H1 (cell line): ENCODE results near the gene F8. TPM values are rescaled to one million over a fixed set of nuclear protein-coding genes. Genes with fewer than 3 reads are reported as not detected.

Source experiments
- CHD7 ChIP-seq: fragments of 300-600 bp; sonication (generic); IDR thresholded peaks from 2 replicates; pipeline ENCODE4 v1.7.1; 2012; ENCODE audit warnings: low read length, moderate library complexity, mild to moderate bottlenecking, inconsistent platforms; ENCODE audit not compliant: insufficient replicate concordance
- CREB1 ChIP-seq: IDR thresholded peaks from 2 replicates; pipeline ENCODE4 v1.6.1; 2012; ENCODE audit warnings: inconsistent platforms
- GTF2F1 ChIP-seq: IDR thresholded peaks from 2 replicates; pipeline ENCODE4 v1.6.1; 2012; ENCODE audit warnings: low read depth, low read length, improper control_type of control experiment, borderline replicate concordance
- KDM4A ChIP-seq: IDR thresholded peaks from one replicate; pipeline ENCODE4 v1.7.1; 2012; ENCODE audit warnings: low read depth, mild to moderate bottlenecking, moderate library complexity, low read length, inconsistent platforms; ENCODE audit not compliant: severe bottlenecking
- POU5F1 ChIP-seq: IDR thresholded peaks from 2 replicates; pipeline ENCODE4 v1.6.1; 2011; ENCODE audit warnings: low read depth, mild to moderate bottlenecking, low read length, moderate library complexity
- RBBP5 ChIP-seq: IDR thresholded peaks from 2 replicates; pipeline ENCODE4 v1.7.1; 2012; ENCODE audit warnings: low read depth, mild to moderate bottlenecking, inconsistent platforms, low read length, moderate library complexity, borderline replicate concordance
- RNF2 ChIP-seq: fragments of 200-900, 300-1000 bp; sonication (generic); IDR thresholded peaks from 2 replicates; pipeline ENCODE4 v1.7.1; 2016; ENCODE audit warnings: borderline replicate concordance, low read depth, mild to moderate bottlenecking, antibody characterized with exemption, low read length; ENCODE audit not compliant: poor library complexity, severe bottlenecking; ENCODE audit errors: missing control alignments
- SIN3A ChIP-seq, 2 experiments: IDR thresholded peaks in 1 of 2; conservative IDR thresholded peaks in 1 of 2; 2 replicates each; pipeline ENCODE4 v1.6.1; 2011 to 2012; ENCODE audit warnings: low read length in 2 of 2, improper control_type of control experiment in 1 of 2, low read depth in 1 of 2, mild to moderate bottlenecking in 1 of 2
- SP1 ChIP-seq: IDR thresholded peaks from 2 replicates; pipeline ENCODE4 v1.6.1; 2011; ENCODE audit warnings: low read depth, low read length
- YY1 ChIP-seq: IDR thresholded peaks from 2 replicates; pipeline ENCODE4 v1.6.1; 2011; ENCODE audit warnings: low read depth, mild to moderate bottlenecking, low read length
- ZNF274 ChIP-seq: IDR thresholded peaks from 2 replicates; pipeline ENCODE4 v1.7.0; 2012; ENCODE audit warnings: low read length, borderline replicate concordance; ENCODE audit errors: extremely low read depth
- polyA plus RNA-seq, 7 experiments: library from polyadenylated mRNA; depleted of rRNA in 3 of 7; stranded (reverse) in 5 of 7; unstranded in 2 of 7; fragments of >200 nt in 5 of 7; fragments of 200-250 nt in 2 of 7; gene quantifications; 1 replicate in 5 of 7; 2 replicates in 1 of 7; 4 replicates in 1 of 7; pipeline versions ENCODE4 v1.2.1 to v1.2.3, GENCODE V29; 2011 to 2013; ENCODE audit warnings: missing spikeins in 2 of 7, mixed read lengths in 2 of 7
- total RNA-seq: library from RNA; stranded (reverse); fragmentation: NEBNext Ultra II Directional; extraction: Animal tissue kit (Norgen Biotek cat#: 25700); gene quantifications from 2 replicates; pipeline ENCODE4 v1.2.1, GENCODE V29; 2021

Gene F8
- total and polyA plus RNA-seq, 2 of the 8 experiments (the other 6 are each of a cell fraction or from before 2014, with no cell fraction given): 1.1 to 2.6 TPM

DNA sequence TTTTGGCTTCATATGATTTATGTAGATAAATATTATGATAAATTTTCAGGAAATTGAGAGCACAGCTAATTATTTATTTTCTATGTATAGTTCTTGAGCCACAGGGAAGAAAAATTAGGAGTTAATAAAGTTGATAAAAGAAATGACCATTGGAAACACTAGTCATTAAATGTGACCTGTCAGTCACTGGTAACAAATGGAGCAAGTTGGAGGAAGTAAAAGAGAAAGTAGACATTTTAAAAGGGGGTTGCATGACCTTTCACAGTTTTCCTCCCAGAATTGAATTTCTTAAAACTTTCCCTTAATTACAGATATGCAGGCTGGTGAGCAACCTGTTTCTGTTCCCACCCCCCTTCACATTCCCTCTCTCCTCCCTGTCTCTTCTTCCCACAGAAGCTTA is 193.4 kb downstream of the F8 start (continued):
- TF ChIP-seq CHD7 (no peak), ZNF274 (no peak), KDM4A (no peak), SP1 (no peak), GTF2F1 (no peak), RNF2 (no peak), SIN3A (conservative IDR thresholded peaks at IDR 0.05 in 1 of 2, IDR thresholded peaks at IDR 0.05 in 1 of 2; ENCODE audit: low read depth in 1 of 2, low read length in 2 of 2) (no peak), RBBP5 (no peak), POU5F1 (no peak), CREB1 (no peak), YY1 (no peak)
- TF ChIP-seq, all 59 proteins: peak for 0
